Endothelial cell (in vitro differentiated cells): Measurements from ENCODE around the gene NPC1L1. TPM values are rescaled to one million over a fixed set of nuclear protein-coding genes. Genes with fewer than 3 reads are reported as not detected.

Experiments used
- DNase-seq: peaks from one replicate; pipeline ENCODE4 v3.0.0; 2021; ENCODE audit warnings: low spot score
- H3K27ac Mint-ChIP-seq: one replicate; pipeline ENCODE4 v1.8.0; 2021; ENCODE audit warnings: mixed read lengths, inconsistent platforms; ENCODE audit not compliant: unreplicated experiment
- H3K27me3 Mint-ChIP-seq: one replicate; pipeline ENCODE4 v1.8.0; 2021; ENCODE audit warnings: mild to moderate bottlenecking, moderate library complexity, mixed read lengths, inconsistent platforms; ENCODE audit not compliant: unreplicated experiment
- H3K36me3 Mint-ChIP-seq: one replicate; pipeline ENCODE4 v1.8.0; 2021; ENCODE audit warnings: mild to moderate bottlenecking, low read depth, mixed read lengths, inconsistent platforms; ENCODE audit not compliant: unreplicated experiment
- H3K4me1 Mint-ChIP-seq: one replicate; pipeline ENCODE4 v1.8.0; 2021; ENCODE audit warnings: mild to moderate bottlenecking, mixed read lengths, inconsistent platforms; ENCODE audit not compliant: unreplicated experiment
- H3K4me3 Mint-ChIP-seq: one replicate; pipeline ENCODE4 v1.8.0; 2021; ENCODE audit warnings: mild to moderate bottlenecking, mixed read lengths, inconsistent platforms; ENCODE audit not compliant: unreplicated experiment
- H3K9me3 Mint-ChIP-seq: one replicate; pipeline ENCODE4 v1.8.0; 2021; ENCODE audit warnings: mixed read lengths, inconsistent platforms; ENCODE audit not compliant: unreplicated experiment
- CTCF ChIP-seq: fragments of 200-600 bp; sonication (generic); IDR thresholded peaks from one replicate; pipeline ENCODE4 v1.5.0; 2021; ENCODE audit warnings: antibody characterized with exemption; ENCODE audit not compliant: unreplicated experiment
- total RNA-seq: library from RNA; stranded (reverse); fragmentation: NEBNext Ultra II Directional; extraction: Animal tissue kit (Norgen Biotek cat#: 25700); gene quantifications from one replicate; pipeline ENCODE4 v1.2.1, GENCODE V29; 2021; ENCODE audit not compliant: unreplicated experiment

Gene NPC1L1
- total RNA-seq, 1 donor from 2014 or later: not detected

GRCh38 chr7:44583146-44583865 lies 42.2 kb upstream of the NPC1L1 start:
- no peaks in the 10 kb centered on the region for H3K9me3 Mint-ChIP-seq
- peaks cover 4% of the 10 kb centered on the region for H3K27me3 Mint-ChIP-seq
- H3K4me1 Mint-ChIP-seq: peaks cover 5% of the 10 kb centered on the region
- H3K4me3 Mint-ChIP-seq: peak overlapping the region; percentile 92
- DNase-seq: no peak
- H3K27ac Mint-ChIP-seq: peak overlapping the region; percentile 89
- no peak for TF ChIP-seq CTCF
- peaks cover 18% of the 10 kb centered on the region for H3K36me3 Mint-ChIP-seq

GRCh38 chr7:44581879-44582603 lies 40.9 kb upstream of the NPC1L1 start, which contains the start of gene TMED4:
Gene TMED4, minus strand, starts transcription at chr7:44582231. Its CDS starts 25 bp downstream, at chr7:44582206.
- H3K4me1 Mint-ChIP-seq: peaks cover 5% of the 10 kb centered on the region
- TF ChIP-seq CTCF: no peak
- peak; percentile 100 for DNase-seq
- no peaks in the 10 kb centered on the region for H3K9me3 Mint-ChIP-seq
- H3K27me3 Mint-ChIP-seq: peaks cover 4% of the 10 kb centered on the region
- peak within 1 kb of the TSS; percentile 92 for H3K4me3 Mint-ChIP-seq
- H3K36me3 Mint-ChIP-seq: peaks cover 18% of the 10 kb centered on the region
- H3K27ac Mint-ChIP-seq: peak within 1 kb of the TSS; percentile 89

- Mint-ChIP-seq H3K36me3 (peaks cover 19% of the 10 kb centered on the region), H3K27me3 (peaks cover 4% of the 10 kb centered on the region), H3K27ac (no peak overlapping the region), H3K4me1 (peaks cover 5% of the 10 kb centered on the region), H3K9me3 (no peaks in the 10 kb centered on the region), H3K4me3 (peak overlapping the region; percentile 92)
- no peak for DNase-seq
- TF ChIP-seq CTCF: no peak
These were observed 40.1 kb upstream of the NPC1L1 start for GRCh38 chr7:44580945-44581878.

GRCh38 chr7:44576228-44576627 lies 35.1 kb upstream of the NPC1L1 start:
- H3K27ac Mint-ChIP-seq: peak overlapping the region; percentile 36
- H3K36me3 Mint-ChIP-seq: peaks cover 37% of the 10 kb centered on the region
- H3K4me1 Mint-ChIP-seq: peaks cover 25% of the 10 kb centered on the region
- H3K9me3 Mint-ChIP-seq: no peaks in the 10 kb centered on the region
- no peak for TF ChIP-seq CTCF
- no peak overlapping the region for H3K4me3 Mint-ChIP-seq
- DNase-seq: no peak
- H3K27me3 Mint-ChIP-seq: no peaks in the 10 kb centered on the region
